Right atrium auricular region (tissue), 2 donors: ENCODE results near the gene NRXN3. TPM values are rescaled to one million over a fixed set of nuclear protein-coding genes. Genes with fewer than 3 reads are reported as not detected.

Experiments used
- DNase-seq: peaks from one replicate; pipeline ENCODE4 v3.0.0-alpha.2; 2019; ENCODE audit warnings: low spot score
- H3K27ac ChIP-seq, 2 donors: fragments of 200-600 bp; sonication (generic); 1 replicate in 1 of 2; 2 replicates in 1 of 2; pipeline ENCODE4 v1.5.1; 2016 to 2019
- H3K27me3 ChIP-seq, 2 donors: fragments of 200-600 bp; sonication (generic); one replicate each; pipeline versions ENCODE4 v1.5.1 to v1.6.0; 2017 to 2019
- H3K36me3 ChIP-seq: fragments of 200-600 bp; sonication (generic); one replicate; pipeline ENCODE4 v1.5.1; 2016
- H3K4me1 ChIP-seq, 2 donors: fragments of 200-600 bp; sonication (generic); one replicate each; pipeline versions ENCODE4 v1.5.1 to v1.6.0; 2017 to 2019
- H3K4me3 ChIP-seq, 2 donors: fragments of 200-600 bp; sonication (generic); 1 replicate in 1 of 2; 2 replicates in 1 of 2; pipeline ENCODE4 v1.5.1; 2017 to 2019; ENCODE audit warnings: mild to moderate bottlenecking in 1 of 2, moderate library complexity in 1 of 2
- H3K9me3 ChIP-seq, 2 donors: fragments of 200-600 bp; sonication (generic); one replicate each; pipeline ENCODE4 v1.5.1; 2019
- total RNA-seq, 2 donors: library from RNA; depleted of rRNA; stranded (reverse); fragments of >200 nt; gene quantifications; one replicate each; pipeline ENCODE4 v1.1.0, GENCODE V29; 2016
- TF ChIP-seq, protein P1 (sequence below), 2 donors: fragments of 200-600 bp; sonication (generic); IDR thresholded peaks; one replicate each; pipeline ENCODE4 v1.5.1; 2019; ENCODE audit warnings: antibody characterized with exemption in 2 of 2

Gene NRXN3
- total RNA-seq, 2 donors from 2014 or later = 2.0 to 2.3 TPM

- no peak for DNase-seq
- Histone ChIP-seq H3K4me1 (no peaks in the 10 kb centered on the region), H3K4me3 (no peak overlapping the region), H3K27ac (no peak overlapping the region), H3K36me3 (no peaks in the 10 kb centered on the region), H3K9me3 (no peaks in the 10 kb centered on the region), H3K27me3 (no peaks in the 10 kb centered on the region)
- TF ChIP-seq, protein P1, sequence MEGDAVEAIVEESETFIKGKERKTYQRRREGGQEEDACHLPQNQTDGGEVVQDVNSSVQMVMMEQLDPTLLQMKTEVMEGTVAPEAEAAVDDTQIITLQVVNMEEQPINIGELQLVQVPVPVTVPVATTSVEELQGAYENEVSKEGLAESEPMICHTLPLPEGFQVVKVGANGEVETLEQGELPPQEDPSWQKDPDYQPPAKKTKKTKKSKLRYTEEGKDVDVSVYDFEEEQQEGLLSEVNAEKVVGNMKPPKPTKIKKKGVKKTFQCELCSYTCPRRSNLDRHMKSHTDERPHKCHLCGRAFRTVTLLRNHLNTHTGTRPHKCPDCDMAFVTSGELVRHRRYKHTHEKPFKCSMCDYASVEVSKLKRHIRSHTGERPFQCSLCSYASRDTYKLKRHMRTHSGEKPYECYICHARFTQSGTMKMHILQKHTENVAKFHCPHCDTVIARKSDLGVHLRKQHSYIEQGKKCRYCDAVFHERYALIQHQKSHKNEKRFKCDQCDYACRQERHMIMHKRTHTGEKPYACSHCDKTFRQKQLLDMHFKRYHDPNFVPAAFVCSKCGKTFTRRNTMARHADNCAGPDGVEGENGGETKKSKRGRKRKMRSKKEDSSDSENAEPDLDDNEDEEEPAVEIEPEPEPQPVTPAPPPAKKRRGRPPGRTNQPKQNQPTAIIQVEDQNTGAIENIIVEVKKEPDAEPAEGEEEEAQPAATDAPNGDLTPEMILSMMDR (IDR thresholded peaks at IDR 0.05) = no peak
These were observed 693.0 kb downstream of the NRXN3 start for GRCh38 chr14:78863143-78863542.

GRCh38 chr14:78872837-78873236 is 702.7 kb downstream of the NRXN3 start:
- Histone ChIP-seq H3K4me1 (no peaks in the 10 kb centered on the region), H3K36me3 (no peaks in the 10 kb centered on the region), H3K9me3 (no peaks in the 10 kb centered on the region), H3K27ac (no peak overlapping the region), H3K27me3 (peaks cover 0 to 3% of the 10 kb centered on the region in 2 donors), H3K4me3 (no peak overlapping the region)
- TF ChIP-seq, protein P1 (IDR thresholded peaks at IDR 0.05) = no peak
- DNase-seq = no peak

- DNase-seq = no peak
- Histone ChIP-seq H3K36me3 (no peaks in the 10 kb centered on the region), H3K27me3 (peaks cover 0 to 3% of the 10 kb centered on the region in 2 donors), H3K4me3 (no peak overlapping the region), H3K4me1 (no peaks in the 10 kb centered on the region), H3K9me3 (no peaks in the 10 kb centered on the region), H3K27ac (no peak overlapping the region)
- TF ChIP-seq, protein P1 (IDR thresholded peaks at IDR 0.05) = no peak
These were observed 703.4 kb downstream of the NRXN3 start for GRCh38 chr14:78873581-78873980.

DNA sequence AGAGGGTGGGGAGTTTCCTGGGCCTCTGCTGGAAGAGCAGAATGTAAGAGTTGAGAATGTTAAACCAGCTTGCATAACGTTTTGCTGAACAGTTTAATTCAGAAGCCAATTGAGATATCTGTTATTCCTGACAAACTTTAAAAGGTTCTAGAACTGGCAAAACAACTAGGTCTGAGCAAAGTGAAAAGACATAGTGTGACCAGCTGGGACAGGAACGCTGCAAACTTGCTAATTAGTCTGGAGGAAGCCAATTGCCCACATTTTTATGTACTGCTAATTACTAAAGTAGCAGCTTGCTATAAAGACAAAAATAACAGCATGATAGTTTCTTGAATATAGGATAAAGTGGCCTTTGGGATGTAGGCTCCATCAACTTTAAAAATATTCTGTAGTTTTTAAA is 704.9 kb downstream of the NRXN3 start:
- TF ChIP-seq, protein P1 (IDR thresholded peaks at IDR 0.05) = no peak
- DNase-seq = no peak
- Histone ChIP-seq H3K36me3 (no peaks in the 10 kb centered on the region), H3K27ac (no peak overlapping the region), H3K27me3 (no peaks in the 10 kb centered on the region), H3K4me3 (no peak overlapping the region), H3K4me1 (no peaks in the 10 kb centered on the region), H3K9me3 (no peaks in the 10 kb centered on the region)

DNA sequence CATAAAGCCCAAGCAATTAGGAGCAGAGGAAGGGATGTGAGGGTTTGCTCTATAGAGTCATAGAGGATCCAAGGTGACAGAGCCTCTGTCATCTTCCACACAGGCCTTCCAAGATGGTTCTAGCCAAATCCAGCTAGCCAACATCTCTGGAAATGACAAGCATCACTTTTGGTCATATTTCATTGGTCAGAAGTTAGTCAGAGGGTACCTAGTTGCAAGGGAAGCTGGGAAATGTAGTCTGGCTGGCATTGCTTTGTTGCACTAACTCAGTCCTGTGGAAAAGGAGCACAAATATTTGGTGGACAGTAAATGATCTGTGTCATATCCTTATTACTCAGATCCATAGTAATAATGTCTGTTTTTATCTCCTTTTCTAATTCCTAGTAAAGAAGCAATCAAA is 715.7 kb downstream of the NRXN3 start:
- no peaks in the 10 kb centered on the region for H3K9me3 ChIP-seq
- H3K27me3 ChIP-seq = no peaks in the 10 kb centered on the region
- TF ChIP-seq, protein P1 (IDR thresholded peaks at IDR 0.05) = no peak
- no peak overlapping the region for H3K27ac ChIP-seq
- H3K4me1 ChIP-seq = no peaks in the 10 kb centered on the region
- DNase-seq = no peak
- no peaks in the 10 kb centered on the region for H3K36me3 ChIP-seq
- no peak overlapping the region for H3K4me3 ChIP-seq

- Histone ChIP-seq H3K36me3 (no peaks in the 10 kb centered on the region), H3K4me3 (no peak overlapping the region), H3K9me3 (no peaks in the 10 kb centered on the region), H3K27me3 (no peaks in the 10 kb centered on the region), H3K27ac (no peak overlapping the region), H3K4me1 (no peaks in the 10 kb centered on the region)
- DNase-seq = no peak
- TF ChIP-seq, protein P1 (IDR thresholded peaks at IDR 0.05) = no peak
These were observed 727.3 kb downstream of the NRXN3 start for GRCh38 chr14:78897443-78897842.
